ENCODE measurements around the gene COL6A6.

Gene COL6A6

DNA sequence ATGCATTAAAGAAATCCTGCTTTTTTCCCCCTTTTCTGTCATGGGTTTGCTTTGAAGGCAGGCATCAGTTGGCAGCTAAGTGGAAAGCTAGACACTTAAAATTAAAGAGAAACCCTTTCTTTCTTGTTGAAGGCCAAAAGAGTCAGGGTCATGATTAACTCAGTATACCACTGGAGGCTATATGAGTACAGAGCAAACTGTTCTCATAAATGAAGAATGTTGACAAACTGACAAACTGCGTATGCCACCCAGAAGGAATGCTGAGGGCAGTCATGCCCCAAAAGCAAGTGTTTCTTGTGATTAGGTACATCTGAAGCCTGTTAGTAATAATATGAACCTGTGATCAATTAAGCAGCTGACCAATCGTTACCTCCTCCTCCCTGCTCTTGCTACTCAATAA, 43.6 kb upstream of the COL6A6 start:
- H3K4me1 ChIP-seq (ENCODE audit: insufficient read depth, low read length, poor library complexity, severe bottlenecking) = no peaks in the 10 kb centered on the region
- no peak overlapping the region for H3K4me3 ChIP-seq (ENCODE audit: low read length, poor library complexity, severe bottlenecking)
- H3K36me3 ChIP-seq (ENCODE audit: insufficient read depth, low read length) = no peaks in the 10 kb centered on the region
- no peak overlapping the region for H3K9ac ChIP-seq (ENCODE audit: low read depth, low read length, poor library complexity, severe bottlenecking)
- H3K79me2 ChIP-seq (ENCODE audit: insufficient read depth, low read length) = no peaks in the 10 kb centered on the region
- no peak overlapping the region for H3K4me2 ChIP-seq (ENCODE audit: low read depth, low read length, poor library complexity, severe bottlenecking)
- no peaks in the 10 kb centered on the region for H4K20me1 ChIP-seq (ENCODE audit: insufficient read depth, low read length, poor library complexity, severe bottlenecking)
- H3K9me2 ChIP-seq (replicated peaks; ENCODE audit: low read depth, low read length) = no peaks in the 10 kb centered on the region
- TF ChIP-seq EZH2phosphoT487 (IDR thresholded peaks at IDR 0.05; ENCODE audit: borderline replicate concordance) = no peak
- TF ChIP-seq, protein P1, sequence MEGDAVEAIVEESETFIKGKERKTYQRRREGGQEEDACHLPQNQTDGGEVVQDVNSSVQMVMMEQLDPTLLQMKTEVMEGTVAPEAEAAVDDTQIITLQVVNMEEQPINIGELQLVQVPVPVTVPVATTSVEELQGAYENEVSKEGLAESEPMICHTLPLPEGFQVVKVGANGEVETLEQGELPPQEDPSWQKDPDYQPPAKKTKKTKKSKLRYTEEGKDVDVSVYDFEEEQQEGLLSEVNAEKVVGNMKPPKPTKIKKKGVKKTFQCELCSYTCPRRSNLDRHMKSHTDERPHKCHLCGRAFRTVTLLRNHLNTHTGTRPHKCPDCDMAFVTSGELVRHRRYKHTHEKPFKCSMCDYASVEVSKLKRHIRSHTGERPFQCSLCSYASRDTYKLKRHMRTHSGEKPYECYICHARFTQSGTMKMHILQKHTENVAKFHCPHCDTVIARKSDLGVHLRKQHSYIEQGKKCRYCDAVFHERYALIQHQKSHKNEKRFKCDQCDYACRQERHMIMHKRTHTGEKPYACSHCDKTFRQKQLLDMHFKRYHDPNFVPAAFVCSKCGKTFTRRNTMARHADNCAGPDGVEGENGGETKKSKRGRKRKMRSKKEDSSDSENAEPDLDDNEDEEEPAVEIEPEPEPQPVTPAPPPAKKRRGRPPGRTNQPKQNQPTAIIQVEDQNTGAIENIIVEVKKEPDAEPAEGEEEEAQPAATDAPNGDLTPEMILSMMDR (conservative IDR thresholded peaks at IDR 0.05; ENCODE audit: low read length) = no peak
- H3K9me3 ChIP-seq (ENCODE audit: insufficient read depth, low read depth, low read length) = no peaks in the 10 kb centered on the region
- H3F3A ChIP-seq (ENCODE audit: low read depth) = no peaks in the 10 kb centered on the region
- no peaks in the 10 kb centered on the region for H3K27me3 ChIP-seq (ENCODE audit: insufficient read depth, low read length, poor library complexity, severe bottlenecking)
- H2AFZ ChIP-seq (ENCODE audit: low read length) = no peak overlapping the region

DNA sequence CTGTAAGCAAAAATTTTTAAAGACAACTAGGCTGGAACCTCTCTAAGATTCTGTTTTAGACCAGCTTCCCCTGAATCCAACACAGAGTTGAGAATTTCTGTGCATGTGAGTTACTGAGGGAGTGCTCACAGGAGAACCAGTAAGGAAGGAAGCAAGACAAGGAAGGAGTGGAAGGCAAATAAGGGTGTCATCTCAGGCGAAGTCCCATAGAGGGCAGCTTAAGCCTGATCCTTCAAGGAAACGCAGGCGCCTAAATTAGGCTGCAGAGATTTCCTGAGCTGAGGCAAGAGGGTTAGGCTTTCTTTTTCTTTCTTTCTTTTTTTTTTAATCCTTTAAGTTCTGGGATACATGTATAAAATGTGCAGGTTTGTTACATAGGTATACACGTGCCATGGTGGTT, 36.2 kb upstream of the COL6A6 start:
- Histone ChIP-seq H3F3A (ENCODE audit: low read depth) (no peaks in the 10 kb centered on the region), H3K4me1 (ENCODE audit: insufficient read depth, low read length, poor library complexity, severe bottlenecking) (no peaks in the 10 kb centered on the region), H4K20me1 (ENCODE audit: insufficient read depth, low read length, poor library complexity, severe bottlenecking) (no peaks in the 10 kb centered on the region), H3K9me2 (replicated peaks; ENCODE audit: low read depth, low read length) (no peaks in the 10 kb centered on the region), H3K4me3 (ENCODE audit: low read length, poor library complexity, severe bottlenecking) (no peak overlapping the region), H2AFZ (ENCODE audit: low read length) (peak overlapping the region; percentile 73; the same call in 1 of the 2 replicates), H3K9me3 (ENCODE audit: insufficient read depth, low read depth, low read length) (no peaks in the 10 kb centered on the region), H3K4me2 (ENCODE audit: low read depth, low read length, poor library complexity, severe bottlenecking) (no peak overlapping the region), H3K36me3 (ENCODE audit: insufficient read depth, low read length) (no peaks in the 10 kb centered on the region), H3K27me3 (ENCODE audit: insufficient read depth, low read length, poor library complexity, severe bottlenecking) (no peaks in the 10 kb centered on the region), H3K79me2 (ENCODE audit: insufficient read depth, low read length) (no peaks in the 10 kb centered on the region), H3K9ac (ENCODE audit: low read depth, low read length, poor library complexity, severe bottlenecking) (no peak overlapping the region)
- TF ChIP-seq, protein P1 (conservative IDR thresholded peaks at IDR 0.05; ENCODE audit: low read length) = peak; percentile 46
- TF ChIP-seq EZH2phosphoT487 (IDR thresholded peaks at IDR 0.05; ENCODE audit: borderline replicate concordance) = no peak

DNA sequence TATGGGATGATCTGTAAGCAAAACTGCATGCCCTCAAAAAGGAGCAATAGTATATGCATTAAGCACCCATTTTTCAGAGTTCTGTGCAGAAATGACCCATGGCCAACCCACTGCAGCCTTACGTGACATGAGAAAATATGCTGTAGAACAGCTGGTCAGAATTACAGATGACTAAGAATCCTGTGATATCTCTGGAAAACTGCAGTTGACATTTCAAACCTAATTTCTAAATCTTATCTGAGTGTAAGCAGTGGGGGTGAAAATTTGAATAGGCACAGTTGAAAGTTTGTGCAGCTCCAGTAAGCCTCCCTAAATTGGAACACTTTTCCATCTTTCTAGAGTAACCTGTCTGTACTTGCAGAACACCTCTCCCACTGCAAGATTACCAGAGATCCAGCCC, 28.7 kb upstream of the COL6A6 start:
- H3K4me1 ChIP-seq (ENCODE audit: insufficient read depth, low read length, poor library complexity, severe bottlenecking) = no peaks in the 10 kb centered on the region
- H3K4me3 ChIP-seq (ENCODE audit: low read length, poor library complexity, severe bottlenecking) = no peak overlapping the region
- no peak overlapping the region for H3K4me2 ChIP-seq (ENCODE audit: low read depth, low read length, poor library complexity, severe bottlenecking)
- no peaks in the 10 kb centered on the region for H3K27me3 ChIP-seq (ENCODE audit: insufficient read depth, low read length, poor library complexity, severe bottlenecking)
- H3K9me3 ChIP-seq (ENCODE audit: insufficient read depth, low read depth, low read length) = no peaks in the 10 kb centered on the region
- no peaks in the 10 kb centered on the region for H3F3A ChIP-seq (ENCODE audit: low read depth)
- H2AFZ ChIP-seq (ENCODE audit: low read length) = no peak overlapping the region
- H3K79me2 ChIP-seq (ENCODE audit: insufficient read depth, low read length) = no peaks in the 10 kb centered on the region
- 0 out of 2 replicates have a peak, but pooled peaks cover 1% of the 10 kb centered on the region for H3K9me2 ChIP-seq (replicated peaks; ENCODE audit: low read depth, low read length)
- H3K9ac ChIP-seq (ENCODE audit: low read depth, low read length, poor library complexity, severe bottlenecking) = no peak overlapping the region
- H4K20me1 ChIP-seq (ENCODE audit: insufficient read depth, low read length, poor library complexity, severe bottlenecking) = no peaks in the 10 kb centered on the region
- TF ChIP-seq, protein P1 (conservative IDR thresholded peaks at IDR 0.05; ENCODE audit: low read length) = no peak
- TF ChIP-seq EZH2phosphoT487 (IDR thresholded peaks at IDR 0.05; ENCODE audit: borderline replicate concordance) = no peak
- H3K36me3 ChIP-seq (ENCODE audit: insufficient read depth, low read length) = no peaks in the 10 kb centered on the region
